HG02938 (cell line): ENCODE measurements around the gene LAMB2.

Experiments used
- ATAC-seq: cut with Tn5 transposase; IDR thresholded peaks from one replicate; pipeline ENCODE4 v1.9.1; 2021; ENCODE audit warnings: mild to moderate bottlenecking, moderate library complexity; ENCODE audit not compliant: unreplicated experiment

LAMB2 gene

GRCh38 chr3:49132437-49133225 is at the start of gene LAMB2:
LAMB2 (minus strand) TSS chr3:49133050; CDS start chr3:49132867, 183 bp downstream.
- no peak for ATAC-seq

GRCh38 chr3:49181351-49181750 is 48.5 kb upstream of the LAMB2 start:
- ATAC-seq: no peak

DNA sequence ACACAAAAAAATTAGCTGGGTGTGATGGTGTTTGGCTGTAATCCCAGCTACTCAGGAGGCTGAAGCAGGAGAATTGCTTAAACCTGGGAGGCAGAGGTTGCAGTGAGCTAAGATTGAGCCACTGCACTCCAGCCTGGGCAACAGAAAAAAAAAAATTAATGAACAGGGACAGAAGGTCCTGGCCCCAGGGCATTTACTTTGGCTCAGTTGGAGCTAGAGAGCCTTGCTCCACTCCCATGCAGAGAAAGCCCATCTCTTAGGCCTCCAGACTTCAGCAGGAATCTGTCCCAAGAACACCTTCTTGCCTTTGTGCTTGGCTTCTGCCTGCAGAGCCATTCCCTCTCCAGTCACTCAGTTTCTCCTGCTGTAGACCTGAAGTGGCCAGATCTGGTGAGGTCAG is 47.3 kb upstream of the LAMB2 start:
- ATAC-seq: no peak

DNA sequence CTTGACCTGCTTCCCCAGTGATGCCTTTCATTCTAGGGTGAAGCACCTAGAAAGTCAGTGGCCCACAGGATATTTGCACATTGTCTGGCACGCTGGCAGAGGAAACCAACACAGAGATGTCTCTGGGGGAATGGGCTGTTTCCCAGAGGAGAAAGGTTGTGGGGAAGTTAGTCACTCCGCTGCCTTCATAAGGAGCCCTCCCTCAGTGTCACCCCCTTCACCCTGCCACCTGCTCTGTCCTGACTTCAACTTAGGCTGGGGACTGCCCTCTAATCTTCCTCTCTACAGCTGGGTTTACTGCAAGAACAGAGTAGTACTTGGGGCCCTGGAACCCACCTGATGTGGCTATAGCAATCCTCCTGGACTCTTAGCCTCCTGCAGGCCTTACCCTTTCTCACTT is 44.2 kb upstream of the LAMB2 start:
- ATAC-seq: no peak

DNA sequence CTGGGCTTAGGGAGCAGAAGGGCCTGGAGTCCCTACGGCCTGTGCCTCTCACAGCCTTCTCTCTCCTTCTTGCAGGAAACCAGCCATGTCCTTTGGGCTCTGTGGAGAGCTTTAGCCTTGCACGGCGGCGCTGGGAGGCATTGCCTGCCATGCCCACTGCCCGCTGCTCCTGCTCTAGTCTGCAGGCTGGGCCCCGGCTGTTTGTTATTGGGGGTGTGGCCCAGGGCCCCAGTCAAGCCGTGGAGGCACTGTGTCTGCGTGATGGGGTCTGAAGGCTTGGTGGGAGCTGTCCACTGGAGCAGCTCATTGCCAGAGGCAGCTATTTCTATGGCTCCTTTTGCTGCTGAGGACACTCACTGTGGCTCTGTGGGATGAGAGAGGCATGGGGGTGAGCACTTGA is 42.7 kb upstream of the LAMB2 start:
- ATAC-seq: no peak

GRCh38 chr3:49174397-49174985 is 41.6 kb upstream of the LAMB2 start:
- ATAC-seq: no peak

- no peak for ATAC-seq
Measured at GRCh38 chr3:49173792-49174170, 40.9 kb upstream of the LAMB2 start.

- ATAC-seq: no peak
Measured at GRCh38 chr3:49173116-49173791, 40.4 kb upstream of the LAMB2 start.

DNA sequence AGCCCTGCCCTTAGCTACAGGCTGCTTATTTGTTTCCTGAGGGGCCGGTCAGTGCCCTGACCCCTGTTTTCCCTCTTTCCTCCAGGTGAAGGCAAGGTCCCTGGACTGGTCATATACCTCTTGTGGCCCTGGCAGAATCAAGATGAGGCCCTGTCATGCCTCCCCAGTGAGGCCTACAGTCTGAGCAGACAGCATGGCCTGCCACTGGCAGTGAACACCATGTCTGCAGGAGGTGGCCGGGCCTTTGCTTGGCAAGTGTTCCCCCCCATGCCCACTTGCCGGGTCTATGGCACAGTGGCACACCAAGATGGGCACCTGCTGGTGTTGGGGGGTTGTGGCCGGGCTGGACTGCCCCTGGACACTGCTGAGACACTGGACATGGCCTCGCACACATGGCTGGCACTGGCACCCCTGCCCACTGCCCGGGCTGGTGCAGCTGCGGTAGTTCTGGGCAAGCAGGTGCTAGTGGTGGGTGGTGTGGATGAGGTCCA is 39.7 kb upstream of the LAMB2 start:
- ATAC-seq: no peak

DNA sequence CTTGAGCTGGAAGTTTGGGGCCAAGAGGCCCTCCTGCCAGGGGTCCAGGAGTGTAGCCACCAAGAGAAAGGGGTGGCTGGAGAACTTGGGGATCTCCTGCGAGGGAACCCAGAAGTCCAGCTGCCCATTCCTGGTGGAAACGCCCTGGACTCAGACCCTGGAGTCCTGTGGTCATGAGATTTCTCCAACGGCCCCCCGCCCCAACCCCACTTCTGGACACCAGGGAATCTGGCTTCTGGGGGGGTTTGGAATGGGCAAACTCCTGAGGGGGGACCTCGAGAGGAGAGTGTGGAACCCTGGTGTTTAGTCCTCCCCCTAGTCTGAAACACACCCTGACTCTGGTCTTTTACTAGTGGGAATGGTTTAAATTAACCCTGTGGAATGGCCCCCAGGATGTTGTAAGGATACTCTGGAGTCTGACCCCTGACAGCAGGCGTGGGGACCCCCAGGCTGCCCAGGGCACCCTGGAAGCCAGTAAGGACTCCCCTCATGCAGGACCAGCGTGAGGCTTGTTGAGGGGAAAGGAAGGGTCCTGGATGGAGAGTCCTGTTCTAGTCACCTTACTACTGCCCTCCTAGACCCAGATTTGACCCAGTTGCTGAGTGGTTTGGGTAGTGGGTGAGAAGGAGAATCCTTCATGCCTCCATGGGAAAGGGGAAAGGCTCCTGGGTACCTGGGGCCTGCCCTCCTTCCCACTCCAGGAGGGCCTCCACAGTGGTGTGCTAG is 39.1 kb upstream of the LAMB2 start:
- ATAC-seq: no peak

DNA sequence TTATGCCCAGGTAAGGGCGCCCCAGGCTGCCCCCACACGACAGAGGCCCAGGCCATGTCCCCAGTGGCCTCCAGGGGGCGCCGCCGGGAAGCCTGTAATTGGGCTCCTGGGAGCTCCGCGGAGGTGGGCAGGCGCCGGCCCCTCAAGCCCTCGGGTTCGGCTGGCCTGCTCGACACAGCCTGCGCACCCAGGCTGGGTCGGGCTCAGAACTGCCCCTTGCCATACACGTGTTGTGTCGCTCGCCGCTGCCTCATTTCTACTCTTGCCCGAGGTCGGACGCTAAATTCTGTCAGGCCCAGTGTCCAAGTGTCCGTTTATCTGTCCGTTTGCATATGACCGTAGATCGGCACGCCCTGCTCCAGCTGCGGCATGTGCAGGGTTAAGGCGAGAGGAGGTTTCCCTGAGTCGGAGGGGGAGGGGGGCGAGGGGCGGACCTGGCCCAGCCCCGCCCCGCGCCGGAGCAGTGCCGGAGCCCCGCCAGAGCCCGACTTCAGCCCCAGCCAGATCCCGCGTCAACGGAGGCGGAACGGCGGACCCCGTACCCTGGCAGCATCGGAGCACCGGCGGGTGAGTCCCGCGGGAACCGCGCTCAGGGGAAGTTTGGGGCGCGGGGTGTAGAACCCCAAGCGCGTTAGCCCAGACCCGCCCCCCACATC is 38.4 kb upstream of the LAMB2 start, which contains the start of gene KLHDC8B:
Gene KLHDC8B, plus strand, starts transcription at position 480 of the 656 bp plus-strand sequence. CDS start 1,172 bp downstream, outside the sequence.
- no peak for ATAC-seq

DNA sequence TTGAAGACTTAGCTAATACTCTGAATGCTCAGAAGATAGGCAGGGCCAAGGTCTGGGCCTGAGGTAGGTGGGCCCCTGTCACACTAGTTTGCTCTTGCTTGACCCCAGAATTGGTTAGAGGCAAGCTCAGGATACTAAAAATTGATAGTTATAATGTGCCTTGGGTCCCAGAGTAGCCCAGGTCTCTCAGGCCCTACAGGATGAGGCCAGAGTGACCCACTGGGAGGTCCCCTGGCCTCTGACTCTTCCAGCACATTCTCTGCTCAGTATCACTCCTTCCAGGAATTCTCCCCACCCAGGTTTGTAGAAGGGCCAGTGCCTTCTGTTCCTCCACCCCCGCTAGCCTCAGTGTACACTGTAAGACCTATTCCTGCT is 37.9 kb upstream of the LAMB2 start:
- no peak for ATAC-seq

- ATAC-seq: no peak
Measured at GRCh38 chr3:49166752-49167556, 34.1 kb upstream of the LAMB2 start.

- ATAC-seq: no peak
Measured at GRCh38 chr3:49165771-49166751, 33.2 kb upstream of the LAMB2 start, which contains the start of gene CCDC71. CCDC71 (minus strand) TSS chr3:49166331; CDS start chr3:49164208, 2,123 bp downstream.

DNA sequence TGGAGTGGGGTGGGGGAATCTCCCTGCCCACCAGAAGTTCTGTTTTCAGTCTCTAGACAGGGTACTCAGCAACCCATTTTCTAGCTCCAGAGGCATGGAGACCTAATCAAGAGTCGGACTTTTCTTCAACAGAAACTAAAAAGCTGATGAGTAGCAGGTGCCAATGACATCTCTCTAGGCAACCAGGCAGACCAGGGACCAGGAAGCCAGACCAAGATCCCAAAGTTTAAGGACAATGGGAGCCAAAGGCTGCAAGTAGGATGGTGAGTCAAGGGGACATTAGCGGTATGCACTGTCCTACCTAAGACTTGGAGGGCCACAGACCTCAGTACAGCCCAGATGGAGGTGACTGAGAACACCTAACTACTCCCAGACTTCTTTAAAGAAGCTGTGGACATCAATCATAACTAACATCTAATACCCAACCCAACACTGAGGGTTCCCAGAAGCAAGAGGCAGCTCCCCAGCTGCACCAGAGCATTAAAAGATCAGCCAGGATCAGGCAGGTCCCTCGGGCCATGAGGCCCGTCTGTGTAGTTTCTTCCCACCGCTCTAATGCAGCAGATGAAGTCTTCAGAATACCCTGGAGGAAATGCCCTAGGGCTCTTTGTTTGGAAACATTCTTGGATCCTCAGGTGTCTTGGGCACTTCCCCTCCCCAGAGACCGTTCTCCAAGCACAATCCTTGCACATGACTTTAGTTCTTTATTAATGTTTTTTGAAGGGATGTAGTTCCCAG is 32.3 kb upstream of the LAMB2 start:
- no peak for ATAC-seq

DNA sequence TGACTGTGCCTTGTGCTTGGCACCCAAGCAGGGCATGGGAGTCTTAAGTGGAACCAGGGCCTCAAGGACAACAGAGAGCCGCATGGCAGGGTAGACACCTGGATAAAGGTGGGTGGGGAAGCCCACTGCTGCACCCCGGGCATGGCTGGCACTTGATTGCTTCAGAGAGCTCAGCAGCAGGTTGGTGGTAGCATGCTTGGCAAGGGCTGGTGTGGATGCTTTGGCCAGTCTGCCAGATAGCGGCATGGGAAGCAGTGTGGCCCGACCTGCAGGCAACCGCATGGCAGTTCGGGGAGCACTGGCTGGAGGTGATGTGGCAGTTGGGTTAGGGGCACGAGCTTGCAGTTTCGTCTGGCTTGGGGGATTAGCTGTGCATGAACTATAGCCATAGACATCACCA is 30.8 kb upstream of the LAMB2 start:
- ATAC-seq: no peak

DNA sequence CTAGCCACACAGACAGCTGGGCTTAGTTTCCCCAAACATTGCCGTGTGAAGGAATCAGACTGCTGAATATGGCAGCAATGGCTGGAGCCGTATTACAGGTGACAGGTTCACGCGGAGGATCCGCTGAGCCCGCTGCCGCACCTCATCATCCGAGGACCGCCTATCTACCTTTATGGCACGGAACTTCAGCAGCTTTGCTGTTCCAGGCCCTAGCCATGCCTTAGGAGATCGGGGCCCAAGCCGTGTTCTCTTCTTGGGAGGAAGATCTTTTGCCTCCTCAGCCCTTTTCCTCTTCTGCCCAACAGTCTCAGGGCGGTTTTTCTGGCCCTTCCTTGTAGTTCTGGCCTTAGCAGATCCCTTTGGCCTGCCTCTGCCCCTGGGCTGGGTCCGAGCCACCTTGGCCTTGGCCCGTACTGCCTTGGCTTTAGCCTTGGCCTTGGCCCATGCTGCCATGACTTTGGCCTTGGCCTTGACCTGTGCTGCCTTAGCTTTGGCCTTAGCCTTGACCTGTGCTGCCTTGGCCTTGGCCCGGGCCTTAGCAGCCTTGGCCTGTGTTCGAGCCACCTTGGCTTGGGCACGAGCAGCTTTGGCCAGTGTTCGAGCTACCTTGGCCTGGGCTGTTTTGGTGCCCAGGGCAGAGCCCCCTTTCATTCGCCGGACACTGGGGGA is 30.0 kb upstream of the LAMB2 start:
- no peak for ATAC-seq
